Activated naive CD4-positive, alpha-beta T cell treated with anti-CD3 and anti-CD28 coated beads, Interleukin-2, amount 50 U/mL, for 24 hours (primary cell): ENCODE results near the gene HTRA3.

ENCODE experiments used
- H3K27ac Mint-ChIP-seq: one replicate; pipeline ENCODE4 v1.8.0; 2021; ENCODE audit warnings: mild to moderate bottlenecking, mixed read lengths
- H3K27me3 Mint-ChIP-seq: one replicate; pipeline ENCODE4 v1.8.0; 2021; ENCODE audit warnings: mixed read lengths
- H3K36me3 Mint-ChIP-seq: one replicate; pipeline ENCODE4 v1.8.0; 2021; ENCODE audit warnings: mixed read lengths
- H3K4me1 Mint-ChIP-seq: one replicate; pipeline ENCODE4 v1.8.0; 2021; ENCODE audit warnings: mixed read lengths
- H3K4me3 Mint-ChIP-seq: one replicate; pipeline ENCODE4 v1.8.0; 2021; ENCODE audit warnings: mild to moderate bottlenecking, mixed read lengths
- H3K9me3 Mint-ChIP-seq: one replicate; pipeline ENCODE4 v1.8.0; 2021; ENCODE audit warnings: mixed read lengths

The HTRA3 gene

GRCh38 chr4:8311101-8312068 lies 41.8 kb downstream of the HTRA3 start:
- peaks cover 2% of the 10 kb centered on the region for H3K36me3 Mint-ChIP-seq

GRCh38 chr4:8312069-8312445 lies 42.5 kb downstream of the HTRA3 start:
- H3K27me3 Mint-ChIP-seq, result peaks cover 4% of the 10 kb centered on the region
- H3K4me1 Mint-ChIP-seq, result no peaks in the 10 kb centered on the region
- peaks cover 2% of the 10 kb centered on the region for H3K36me3 Mint-ChIP-seq
- peaks cover 11% of the 10 kb centered on the region for H3K9me3 Mint-ChIP-seq
- H3K27ac Mint-ChIP-seq, result no peak overlapping the region
- H3K4me3 Mint-ChIP-seq, result no peak overlapping the region

More at GRCh38 chr4:8311101-8312068, 41.8 kb downstream of the HTRA3 start:
- Mint-ChIP-seq H3K27me3 (peaks cover 4% of the 10 kb centered on the region), H3K4me3 (no peak overlapping the region), H3K4me1 (no peaks in the 10 kb centered on the region), H3K9me3 (peaks cover 11% of the 10 kb centered on the region), H3K27ac (no peak overlapping the region)

GRCh38 chr4:8312976-8313375 lies 43.4 kb downstream of the HTRA3 start:
- no peaks in the 10 kb centered on the region for H3K4me1 Mint-ChIP-seq
- H3K9me3 Mint-ChIP-seq, result peaks cover 11% of the 10 kb centered on the region
- peaks cover 2% of the 10 kb centered on the region for H3K36me3 Mint-ChIP-seq
- H3K27ac Mint-ChIP-seq, result no peak overlapping the region
- peaks cover 4% of the 10 kb centered on the region for H3K27me3 Mint-ChIP-seq
- no peak overlapping the region for H3K4me3 Mint-ChIP-seq

GRCh38 chr4:8314691-8315255 lies 45.2 kb downstream of the HTRA3 start:
- H3K4me1 Mint-ChIP-seq, result no peaks in the 10 kb centered on the region
- no peak overlapping the region for H3K27ac Mint-ChIP-seq
- peaks cover 11% of the 10 kb centered on the region for H3K9me3 Mint-ChIP-seq
- peaks cover 3% of the 10 kb centered on the region for H3K27me3 Mint-ChIP-seq
- no peak overlapping the region for H3K4me3 Mint-ChIP-seq
- peaks cover 2% of the 10 kb centered on the region for H3K36me3 Mint-ChIP-seq

- H3K36me3 Mint-ChIP-seq, result peaks cover 2% of the 10 kb centered on the region
- H3K27me3 Mint-ChIP-seq, result peaks cover 3% of the 10 kb centered on the region
- H3K4me3 Mint-ChIP-seq, result no peak overlapping the region
- peaks cover 11% of the 10 kb centered on the region for H3K9me3 Mint-ChIP-seq
- H3K4me1 Mint-ChIP-seq, result no peaks in the 10 kb centered on the region
- no peak overlapping the region for H3K27ac Mint-ChIP-seq
These were observed 46.1 kb downstream of the HTRA3 start for GRCh38 chr4:8315435-8316250.

DNA sequence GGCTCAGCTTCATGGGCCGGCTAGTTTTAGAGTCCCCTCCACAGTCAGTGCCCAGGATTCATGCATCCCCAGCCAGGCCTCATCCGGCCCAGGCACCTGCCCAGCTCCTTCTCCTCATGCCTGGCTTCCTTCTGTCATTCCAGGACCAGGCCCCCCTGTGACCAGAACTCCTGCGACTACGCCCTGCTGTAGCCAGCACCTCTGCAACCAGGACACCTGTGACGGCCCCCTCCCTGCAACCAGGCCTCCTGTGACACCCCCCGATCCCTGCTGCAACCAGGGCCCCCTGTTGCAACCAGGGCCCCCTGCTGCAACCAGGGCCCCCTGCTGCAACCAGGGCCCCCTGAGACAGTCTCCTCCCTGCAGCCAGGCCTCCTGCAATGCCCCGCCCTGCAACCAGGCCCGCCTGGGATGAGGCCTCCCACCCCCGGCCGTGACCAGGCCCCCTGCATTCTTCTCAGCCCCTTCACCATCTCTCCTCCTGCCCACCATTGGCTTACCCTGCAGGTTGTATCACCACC lies 46.8 kb downstream of the HTRA3 start:
- H3K27me3 Mint-ChIP-seq, result peaks cover 3% of the 10 kb centered on the region
- peaks cover 11% of the 10 kb centered on the region for H3K9me3 Mint-ChIP-seq
- H3K27ac Mint-ChIP-seq, result no peak overlapping the region
- H3K36me3 Mint-ChIP-seq, result peaks cover 2% of the 10 kb centered on the region
- H3K4me3 Mint-ChIP-seq, result no peak overlapping the region
- no peaks in the 10 kb centered on the region for H3K4me1 Mint-ChIP-seq

DNA sequence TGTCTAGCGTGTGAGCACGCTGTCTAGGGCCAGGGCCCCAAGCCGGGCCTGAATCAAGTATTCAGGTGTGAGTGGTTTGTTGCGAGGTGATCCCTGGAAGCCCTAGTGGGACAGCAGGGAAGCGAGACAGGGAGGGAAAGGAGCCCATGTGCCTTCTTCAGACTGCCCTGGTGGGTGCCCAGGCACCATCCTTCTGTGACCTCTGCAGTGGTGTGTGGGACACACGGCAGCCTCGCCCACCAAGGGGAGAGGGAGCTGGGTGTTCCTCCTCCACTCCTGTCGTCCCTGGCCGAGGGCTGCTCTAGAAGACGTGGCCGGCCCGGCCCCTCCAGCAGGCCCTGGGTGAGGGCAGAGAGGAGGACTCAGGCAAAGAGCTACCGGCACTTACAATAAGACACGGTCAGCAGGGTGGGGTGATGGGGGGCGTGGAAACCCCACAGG lies 47.4 kb downstream of the HTRA3 start:
- Mint-ChIP-seq H3K27me3 (peaks cover 3% of the 10 kb centered on the region), H3K4me1 (no peaks in the 10 kb centered on the region), H3K9me3 (peaks cover 11% of the 10 kb centered on the region), H3K36me3 (peaks cover 2% of the 10 kb centered on the region), H3K4me3 (no peak overlapping the region), H3K27ac (no peak overlapping the region)

DNA sequence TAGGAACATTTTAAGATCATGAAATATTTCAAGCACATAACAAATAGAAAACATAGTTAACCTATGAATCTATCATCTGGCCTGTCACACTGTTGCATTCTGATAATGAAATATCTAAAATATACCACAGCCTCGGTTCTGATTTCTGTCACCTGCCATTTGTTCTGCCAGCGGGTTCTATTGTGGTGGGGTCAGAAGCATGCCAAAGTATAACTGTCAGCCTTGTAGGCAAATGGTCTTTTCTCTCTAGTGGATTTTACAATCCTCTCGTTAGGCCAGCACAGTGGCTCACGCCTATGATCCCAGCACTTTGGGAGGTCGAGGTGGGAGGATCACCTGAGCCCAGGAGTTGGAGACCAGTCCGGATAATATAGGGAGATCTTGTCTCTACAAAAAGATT lies 47.9 kb downstream of the HTRA3 start:
- no peak overlapping the region for H3K4me3 Mint-ChIP-seq
- H3K4me1 Mint-ChIP-seq, result no peaks in the 10 kb centered on the region
- H3K36me3 Mint-ChIP-seq, result peaks cover 2% of the 10 kb centered on the region
- peaks cover 7% of the 10 kb centered on the region for H3K9me3 Mint-ChIP-seq
- no peaks in the 10 kb centered on the region for H3K27me3 Mint-ChIP-seq
- H3K27ac Mint-ChIP-seq, result no peak overlapping the region

DNA sequence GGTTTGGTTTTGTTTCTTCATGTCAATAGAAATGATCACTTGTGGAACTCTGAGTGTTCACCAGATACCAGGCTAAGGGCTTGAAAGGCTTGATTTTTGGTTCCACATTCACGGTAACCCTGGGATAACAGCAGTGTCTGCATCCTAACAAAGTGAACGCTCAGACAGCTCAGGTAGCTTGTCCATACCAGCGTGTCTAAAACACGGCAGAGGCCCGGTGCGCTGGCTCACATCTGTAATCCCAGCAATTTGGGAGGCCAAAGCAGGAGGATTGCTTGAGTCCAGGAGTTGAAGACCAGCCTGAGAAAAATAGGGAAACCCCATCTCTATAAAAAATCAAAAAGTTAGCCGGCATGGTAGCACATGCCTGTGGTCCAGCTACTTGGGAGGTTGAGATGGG lies 49.0 kb downstream of the HTRA3 start:
- Mint-ChIP-seq H3K4me1 (no peaks in the 10 kb centered on the region), H3K9me3 (peaks cover 4% of the 10 kb centered on the region), H3K27me3 (no peaks in the 10 kb centered on the region), H3K4me3 (no peak overlapping the region), H3K27ac (no peak overlapping the region), H3K36me3 (peaks cover 2% of the 10 kb centered on the region)

- Mint-ChIP-seq H3K27ac (no peak overlapping the region), H3K4me3 (no peak overlapping the region), H3K9me3 (peaks cover under 1% of the 10 kb centered on the region), H3K4me1 (no peaks in the 10 kb centered on the region), H3K36me3 (no peaks in the 10 kb centered on the region), H3K27me3 (no peaks in the 10 kb centered on the region)
These were observed 49.5 kb downstream of the HTRA3 start for GRCh38 chr4:8319061-8319460.

DNA sequence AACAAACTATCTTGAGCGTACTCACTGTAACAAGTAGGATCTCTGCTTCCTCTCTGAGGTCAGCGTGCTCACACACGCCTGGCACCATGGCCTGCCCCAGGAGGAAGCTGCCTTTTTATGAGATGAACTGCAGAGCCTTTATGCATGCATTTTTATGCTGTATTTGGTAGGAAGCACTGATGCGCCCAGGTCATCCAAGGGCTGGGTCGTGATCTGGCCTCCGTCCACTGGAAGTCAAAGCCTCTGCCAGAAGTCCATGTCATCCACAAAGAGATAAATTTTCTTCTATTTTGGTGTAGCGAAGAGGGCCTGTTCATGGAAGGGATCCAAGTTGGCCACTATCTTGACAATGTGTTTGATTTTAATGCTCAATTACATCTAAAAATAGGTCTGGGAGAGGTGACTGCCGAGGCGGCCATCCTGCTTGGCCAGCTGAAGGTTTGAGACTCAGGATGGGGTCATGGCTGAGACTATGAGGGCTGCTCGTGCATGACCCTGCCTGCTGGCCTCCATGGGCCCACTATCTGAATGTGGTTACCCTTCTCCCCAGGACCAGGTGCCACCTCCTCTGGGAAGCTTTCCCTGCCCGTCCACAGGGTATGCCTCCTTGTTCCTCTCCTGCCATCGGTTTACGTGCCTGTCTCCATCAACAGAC lies 50.3 kb downstream of the HTRA3 start:
- Mint-ChIP-seq H3K4me3 (no peak overlapping the region), H3K36me3 (no peaks in the 10 kb centered on the region), H3K9me3 (no peaks in the 10 kb centered on the region), H3K4me1 (no peaks in the 10 kb centered on the region), H3K27me3 (no peaks in the 10 kb centered on the region), H3K27ac (no peak overlapping the region)

GRCh38 chr4:8320386-8320750 lies 50.8 kb downstream of the HTRA3 start:
- H3K4me1 Mint-ChIP-seq, result no peaks in the 10 kb centered on the region
- no peaks in the 10 kb centered on the region for H3K36me3 Mint-ChIP-seq
- no peaks in the 10 kb centered on the region for H3K9me3 Mint-ChIP-seq
- H3K27me3 Mint-ChIP-seq, result no peaks in the 10 kb centered on the region
- no peak overlapping the region for H3K4me3 Mint-ChIP-seq
- no peak overlapping the region for H3K27ac Mint-ChIP-seq

GRCh38 chr4:8321220-8321619 lies 51.7 kb downstream of the HTRA3 start:
- Mint-ChIP-seq H3K27ac (no peak overlapping the region), H3K9me3 (no peaks in the 10 kb centered on the region), H3K36me3 (no peaks in the 10 kb centered on the region), H3K27me3 (no peaks in the 10 kb centered on the region), H3K4me3 (no peak overlapping the region), H3K4me1 (no peaks in the 10 kb centered on the region)

GRCh38 chr4:8321771-8322170 lies 52.2 kb downstream of the HTRA3 start:
- no peak overlapping the region for H3K4me3 Mint-ChIP-seq
- no peaks in the 10 kb centered on the region for H3K27me3 Mint-ChIP-seq
- H3K27ac Mint-ChIP-seq, result no peak overlapping the region
- no peaks in the 10 kb centered on the region for H3K9me3 Mint-ChIP-seq
- H3K36me3 Mint-ChIP-seq, result no peaks in the 10 kb centered on the region
- H3K4me1 Mint-ChIP-seq, result no peaks in the 10 kb centered on the region
